ENCODE data around the gene AFAP1. TPM values are rescaled to one million over a fixed set of nuclear protein-coding genes. Genes with fewer than 3 reads are reported as not detected.

AFAP1 gene
- total and polyA plus RNA-seq, 2 of the 8 experiments (the other 6 are each of a cell fraction or from before 2014, with no cell fraction given): 3.6 to 18.2 TPM

DNA sequence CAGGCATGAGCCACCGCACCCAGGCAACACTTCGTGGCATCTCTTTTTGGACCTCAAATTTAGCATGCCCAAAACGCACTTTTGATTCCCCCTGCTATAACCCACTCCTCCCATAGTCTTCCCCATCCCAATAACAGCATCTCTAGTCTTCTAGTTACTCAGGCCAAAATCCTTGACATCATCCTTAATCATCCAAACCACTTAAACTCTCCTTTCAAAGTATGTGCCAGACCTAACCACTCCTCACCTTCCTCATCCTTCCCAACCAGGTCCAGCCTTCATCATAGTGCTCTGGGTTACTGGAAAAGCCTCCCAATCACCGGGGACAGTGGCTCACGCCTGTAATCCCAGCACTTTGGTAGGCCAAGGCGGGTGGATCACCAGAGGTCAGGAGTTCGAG, 41.9 kb downstream of the AFAP1 start (continued):
- TF ChIP-seq CTCF (IDR thresholded peaks at IDR 0.05; ENCODE audit: control extremely low read depth in 1 of 3, insufficient read depth in 1 of 3, low read depth in 1 of 3, low read length in 3 of 3) (no peak), ZNF274 (IDR thresholded peaks at IDR 0.05; ENCODE audit: borderline replicate concordance, extremely low read depth, low read length) (no peak), RAD21 (IDR thresholded peaks at IDR 0.05 in 1 of 2, conservative IDR thresholded peaks at IDR 0.05 in 1 of 2; ENCODE audit: low read depth in 2 of 2, low read length in 2 of 2) (no peak), POLR2A (IDR thresholded peaks at IDR 0.05; ENCODE audit: control extremely low read depth in 1 of 2, low read depth in 2 of 2, low read length in 2 of 2) (no peak), SIRT6 (IDR thresholded peaks at IDR 0.05; ENCODE audit: low read length) (no peak), EGR1 (IDR thresholded peaks at IDR 0.05; ENCODE audit: borderline replicate concordance, low read depth, low read length) (no peak), BACH1 (IDR thresholded peaks at IDR 0.05; ENCODE audit: low read length) (no peak)
- TF ChIP-seq, protein P1, sequence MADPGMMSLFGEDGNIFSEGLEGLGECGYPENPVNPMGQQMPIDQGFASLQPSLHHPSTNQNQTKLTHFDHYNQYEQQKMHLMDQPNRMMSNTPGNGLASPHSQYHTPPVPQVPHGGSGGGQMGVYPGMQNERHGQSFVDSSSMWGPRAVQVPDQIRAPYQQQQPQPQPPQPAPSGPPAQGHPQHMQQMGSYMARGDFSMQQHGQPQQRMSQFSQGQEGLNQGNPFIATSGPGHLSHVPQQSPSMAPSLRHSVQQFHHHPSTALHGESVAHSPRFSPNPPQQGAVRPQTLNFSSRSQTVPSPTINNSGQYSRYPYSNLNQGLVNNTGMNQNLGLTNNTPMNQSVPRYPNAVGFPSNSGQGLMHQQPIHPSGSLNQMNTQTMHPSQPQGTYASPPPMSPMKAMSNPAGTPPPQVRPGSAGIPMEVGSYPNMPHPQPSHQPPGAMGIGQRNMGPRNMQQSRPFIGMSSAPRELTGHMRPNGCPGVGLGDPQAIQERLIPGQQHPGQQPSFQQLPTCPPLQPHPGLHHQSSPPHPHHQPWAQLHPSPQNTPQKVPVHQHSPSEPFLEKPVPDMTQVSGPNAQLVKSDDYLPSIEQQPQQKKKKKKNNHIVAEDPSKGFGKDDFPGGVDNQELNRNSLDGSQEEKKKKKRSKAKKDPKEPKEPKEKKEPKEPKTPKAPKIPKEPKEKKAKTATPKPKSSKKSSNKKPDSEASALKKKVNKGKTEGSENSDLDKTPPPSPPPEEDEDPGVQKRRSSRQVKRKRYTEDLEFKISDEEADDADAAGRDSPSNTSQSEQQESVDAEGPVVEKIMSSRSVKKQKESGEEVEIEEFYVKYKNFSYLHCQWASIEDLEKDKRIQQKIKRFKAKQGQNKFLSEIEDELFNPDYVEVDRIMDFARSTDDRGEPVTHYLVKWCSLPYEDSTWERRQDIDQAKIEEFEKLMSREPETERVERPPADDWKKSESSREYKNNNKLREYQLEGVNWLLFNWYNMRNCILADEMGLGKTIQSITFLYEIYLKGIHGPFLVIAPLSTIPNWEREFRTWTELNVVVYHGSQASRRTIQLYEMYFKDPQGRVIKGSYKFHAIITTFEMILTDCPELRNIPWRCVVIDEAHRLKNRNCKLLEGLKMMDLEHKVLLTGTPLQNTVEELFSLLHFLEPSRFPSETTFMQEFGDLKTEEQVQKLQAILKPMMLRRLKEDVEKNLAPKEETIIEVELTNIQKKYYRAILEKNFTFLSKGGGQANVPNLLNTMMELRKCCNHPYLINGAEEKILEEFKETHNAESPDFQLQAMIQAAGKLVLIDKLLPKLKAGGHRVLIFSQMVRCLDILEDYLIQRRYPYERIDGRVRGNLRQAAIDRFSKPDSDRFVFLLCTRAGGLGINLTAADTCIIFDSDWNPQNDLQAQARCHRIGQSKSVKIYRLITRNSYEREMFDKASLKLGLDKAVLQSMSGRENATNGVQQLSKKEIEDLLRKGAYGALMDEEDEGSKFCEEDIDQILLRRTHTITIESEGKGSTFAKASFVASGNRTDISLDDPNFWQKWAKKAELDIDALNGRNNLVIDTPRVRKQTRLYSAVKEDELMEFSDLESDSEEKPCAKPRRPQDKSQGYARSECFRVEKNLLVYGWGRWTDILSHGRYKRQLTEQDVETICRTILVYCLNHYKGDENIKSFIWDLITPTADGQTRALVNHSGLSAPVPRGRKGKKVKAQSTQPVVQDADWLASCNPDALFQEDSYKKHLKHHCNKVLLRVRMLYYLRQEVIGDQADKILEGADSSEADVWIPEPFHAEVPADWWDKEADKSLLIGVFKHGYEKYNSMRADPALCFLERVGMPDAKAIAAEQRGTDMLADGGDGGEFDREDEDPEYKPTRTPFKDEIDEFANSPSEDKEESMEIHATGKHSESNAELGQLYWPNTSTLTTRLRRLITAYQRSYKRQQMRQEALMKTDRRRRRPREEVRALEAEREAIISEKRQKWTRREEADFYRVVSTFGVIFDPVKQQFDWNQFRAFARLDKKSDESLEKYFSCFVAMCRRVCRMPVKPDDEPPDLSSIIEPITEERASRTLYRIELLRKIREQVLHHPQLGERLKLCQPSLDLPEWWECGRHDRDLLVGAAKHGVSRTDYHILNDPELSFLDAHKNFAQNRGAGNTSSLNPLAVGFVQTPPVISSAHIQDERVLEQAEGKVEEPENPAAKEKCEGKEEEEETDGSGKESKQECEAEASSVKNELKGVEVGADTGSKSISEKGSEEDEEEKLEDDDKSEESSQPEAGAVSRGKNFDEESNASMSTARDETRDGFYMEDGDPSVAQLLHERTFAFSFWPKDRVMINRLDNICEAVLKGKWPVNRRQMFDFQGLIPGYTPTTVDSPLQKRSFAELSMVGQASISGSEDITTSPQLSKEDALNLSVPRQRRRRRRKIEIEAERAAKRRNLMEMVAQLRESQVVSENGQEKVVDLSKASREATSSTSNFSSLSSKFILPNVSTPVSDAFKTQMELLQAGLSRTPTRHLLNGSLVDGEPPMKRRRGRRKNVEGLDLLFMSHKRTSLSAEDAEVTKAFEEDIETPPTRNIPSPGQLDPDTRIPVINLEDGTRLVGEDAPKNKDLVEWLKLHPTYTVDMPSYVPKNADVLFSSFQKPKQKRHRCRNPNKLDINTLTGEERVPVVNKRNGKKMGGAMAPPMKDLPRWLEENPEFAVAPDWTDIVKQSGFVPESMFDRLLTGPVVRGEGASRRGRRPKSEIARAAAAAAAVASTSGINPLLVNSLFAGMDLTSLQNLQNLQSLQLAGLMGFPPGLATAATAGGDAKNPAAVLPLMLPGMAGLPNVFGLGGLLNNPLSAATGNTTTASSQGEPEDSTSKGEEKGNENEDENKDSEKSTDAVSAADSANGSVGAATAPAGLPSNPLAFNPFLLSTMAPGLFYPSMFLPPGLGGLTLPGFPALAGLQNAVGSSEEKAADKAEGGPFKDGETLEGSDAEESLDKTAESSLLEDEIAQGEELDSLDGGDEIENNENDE (IDR thresholded peaks at IDR 0.05; ENCODE audit: insufficient replicate concordance, low read length): no peak

Data from H1 (cell line).